H1 (cell line): ENCODE results near the gene DSE. TPM values are rescaled to one million over a fixed set of nuclear protein-coding genes. Genes with fewer than 3 reads are reported as not detected.

Experiments
- CTCF ChIA-PET: fragments of 300-600 bp; sonication (Branson Sonifier 250); formaldehyde crosslinking; loops from one replicate; lab custom pipeline; 2021; ENCODE audit not compliant: partially characterized antibody; lab: Charles Lee
- POLR2A ChIA-PET: fragments of 300-600 bp; sonication (Branson Sonifier 250); formaldehyde crosslinking; loops from one replicate; lab custom pipeline; 2021; ENCODE audit warnings: inconsistent platforms; ENCODE audit not compliant: partially characterized antibody; lab: Charles Lee
- DNase-seq, 2 experiments: peaks; one replicate each; pipeline versions ENCODE4 v3.0.0 to v3.0.0-alpha.2; 2010 to 2022; ENCODE audit warnings: low spot score in 2 of 2, low read depth in 1 of 2, mixed read lengths in 1 of 2
- FAIRE-seq: peaks from 2 replicates; lab custom pipeline; 2011; peaks lifted over from hg19 to GRCh38; lab: Jason Lieb, UNC
- H2AFZ ChIP-seq: 2 replicates; pipeline ENCODE4 v1.8.1; 2012; ENCODE audit warnings: low read length, inconsistent platforms
- H2AK5ac ChIP-seq: 2 replicates; pipeline ENCODE4 v1.6.1; 2013; ENCODE audit warnings: low read depth, low read length
- H2BK120ac ChIP-seq: replicated peaks from 2 replicates; pipeline ENCODE3; 2013; ENCODE audit warnings: low read depth, low read length, inconsistent platforms
- H2BK12ac ChIP-seq: 2 replicates; pipeline ENCODE4 v1.6.1; 2013; ENCODE audit warnings: low read depth, low read length
- H2BK15ac ChIP-seq: 2 replicates; pipeline ENCODE4 v1.6.1; 2013; ENCODE audit warnings: low read length
- H2BK20ac ChIP-seq: 2 replicates; pipeline ENCODE4 v1.6.1; 2013; ENCODE audit warnings: low read length
- H2BK5ac ChIP-seq: 2 replicates; pipeline ENCODE4 v1.6.1; 2013; ENCODE audit warnings: low read depth, low read length
- H3K14ac ChIP-seq: 2 replicates; pipeline ENCODE4 v1.6.1; 2013; ENCODE audit warnings: inconsistent platforms; ENCODE audit not compliant: insufficient read length
- H3K18ac ChIP-seq: 2 replicates; pipeline ENCODE4 v1.6.1; 2013; ENCODE audit warnings: low read length; ENCODE audit errors: extremely low read depth
- H3K23ac ChIP-seq: 2 replicates; pipeline ENCODE4 v1.6.1; 2013; ENCODE audit warnings: inconsistent platforms; ENCODE audit not compliant: insufficient read length
- H3K23me2 ChIP-seq: 2 replicates; pipeline ENCODE4 v1.6.1; 2013; ENCODE audit warnings: low read depth, low read length
- H3K27ac ChIP-seq: 2 replicates; pipeline ENCODE4 v1.6.1; 2011; ENCODE audit warnings: low read depth, low read length, inconsistent platforms
- H3K27me3 ChIP-seq, 4 experiments: replicated peaks in 1 of 4; 1 replicate in 1 of 4; 2 replicates in 3 of 4; pipeline versions ENCODE4 v1.6.1 to v1.8.1; 2011 to 2013; ENCODE audit warnings: low read length in 3 of 4, mild to moderate bottlenecking in 3 of 4, inconsistent platforms in 2 of 4, mixed read lengths in 2 of 4, moderate library complexity in 1 of 4; ENCODE audit not compliant: control insufficient read depth in 3 of 4, insufficient read depth in 3 of 4; ENCODE audit errors: extremely low read depth in 1 of 4
- H3K36me3 ChIP-seq, 4 experiments: 2 replicates each; pipeline versions ENCODE4 v1.6.1 to v1.8.1; 2011 to 2013; ENCODE audit warnings: mild to moderate bottlenecking in 4 of 4, low read length in 3 of 4, moderate library complexity in 2 of 4, control low read depth in 1 of 4, inconsistent platforms in 1 of 4; ENCODE audit not compliant: insufficient read depth in 4 of 4, control insufficient read depth in 2 of 4
- H3K4ac ChIP-seq: replicated peaks from 2 replicates; pipeline ENCODE3; 2013; ENCODE audit warnings: low read length, low read depth, mixed read lengths, inconsistent platforms; ENCODE audit not compliant: insufficient read length
- H3K4me1 ChIP-seq, 4 experiments: replicated peaks in 1 of 4; 1 replicate in 1 of 4; 2 replicates in 3 of 4; pipeline versions ENCODE4 v1.6.1 to v1.8.1; 2011 to 2013; ENCODE audit warnings: low read length in 3 of 4, inconsistent platforms in 2 of 4, mixed read lengths in 1 of 4; ENCODE audit not compliant: insufficient read depth in 4 of 4, control insufficient read depth in 3 of 4
- H3K4me2 ChIP-seq, 2 experiments: 2 replicates each; pipeline versions ENCODE4 v1.6.1 to v1.8.1; 2011 to 2013; ENCODE audit warnings: low read depth in 2 of 2, low read length in 2 of 2, control low read depth in 1 of 2, inconsistent platforms in 1 of 2, mild to moderate bottlenecking in 1 of 2; ENCODE audit not compliant: insufficient read depth in 1 of 2
- H3K4me3 ChIP-seq, 4 experiments: fragments of 200-600, 300-600 bp in 1 of 4; sonication (generic), shearing (Covaris generic), sonication (Bioruptor Twin) in 1 of 4; 2 replicates each; pipeline versions ENCODE4 v1.5.1 to v1.8.1; 2011 to 2016; ENCODE audit warnings: low read length in 4 of 4, low read depth in 3 of 4, control low read depth in 2 of 4, inconsistent platforms in 2 of 4, mild to moderate bottlenecking in 2 of 4, mixed read lengths in 1 of 4, moderate library complexity in 1 of 4; ENCODE audit not compliant: insufficient read depth in 2 of 4; ENCODE audit errors: extremely low read depth in 1 of 4
- H3K56ac ChIP-seq: replicated peaks from 2 replicates; pipeline ENCODE3; 2013; ENCODE audit warnings: low read depth, mild to moderate bottlenecking, mixed read lengths, low read length, inconsistent platforms; ENCODE audit not compliant: insufficient read length
- H3K79me1 ChIP-seq: 2 replicates; pipeline ENCODE4 v1.6.1; 2013; ENCODE audit warnings: low read depth, low read length, control low read depth
- H3K79me2 ChIP-seq, 2 experiments: 2 replicates each; pipeline versions ENCODE4 v1.6.1 to v1.8.1; 2012 to 2013; ENCODE audit warnings: low read length in 2 of 2, mild to moderate bottlenecking in 2 of 2, inconsistent platforms in 1 of 2; ENCODE audit not compliant: insufficient read depth in 2 of 2, control insufficient read depth in 1 of 2
- H3K9ac ChIP-seq, 4 experiments: replicated peaks in 1 of 4; 1 replicate in 1 of 4; 2 replicates in 3 of 4; pipeline versions ENCODE4 v1.6.1 to v1.8.1; 2011 to 2013; ENCODE audit warnings: low read depth in 3 of 4, low read length in 3 of 4, control low read depth in 2 of 4, mild to moderate bottlenecking in 2 of 4, moderate library complexity in 2 of 4, inconsistent platforms in 1 of 4; ENCODE audit errors: extremely low read depth in 1 of 4
- H3K9me3 ChIP-seq, 2 experiments: 2 replicates each; pipeline versions ENCODE4 v1.6.1 to v1.8.1; 2012 to 2013; ENCODE audit warnings: mild to moderate bottlenecking in 2 of 2, moderate library complexity in 2 of 2, control low read depth in 1 of 2, inconsistent platforms in 1 of 2, low read depth in 1 of 2, low read length in 1 of 2, mixed read lengths in 1 of 2; ENCODE audit not compliant: insufficient read depth in 2 of 2
- H4K20me1 ChIP-seq, 2 experiments: replicated peaks in 1 of 2; 2 replicates each; pipeline versions ENCODE3 to v1.8.1; 2011 to 2013; ENCODE audit warnings: inconsistent platforms in 2 of 2, low read length in 2 of 2, mild to moderate bottlenecking in 1 of 2; ENCODE audit not compliant: insufficient read depth in 2 of 2, control insufficient read depth in 1 of 2
- H4K5ac ChIP-seq: 2 replicates; pipeline ENCODE4 v1.6.1; 2013; ENCODE audit warnings: low read length, low read depth, mixed read lengths, inconsistent platforms; ENCODE audit not compliant: insufficient read length
- H4K8ac ChIP-seq: 2 replicates; pipeline ENCODE4 v1.8.0; 2013; ENCODE audit warnings: mild to moderate bottlenecking, moderate library complexity, low read length, inconsistent platforms; ENCODE audit not compliant: insufficient read depth; ENCODE audit errors: extremely low read depth
- H4K91ac ChIP-seq: replicated peaks from 2 replicates; pipeline ENCODE3; 2013; ENCODE audit warnings: low read length, mixed read lengths, inconsistent platforms; ENCODE audit not compliant: insufficient read length
- GABPA ChIP-seq: IDR thresholded peaks from 2 replicates; pipeline ENCODE4 v1.6.1; 2011; ENCODE audit warnings: mild to moderate bottlenecking, low read length, moderate library complexity, borderline replicate concordance; ENCODE audit not compliant: insufficient read depth
- JUND ChIP-seq: IDR thresholded peaks from 2 replicates; pipeline ENCODE4 v1.6.1; 2011; ENCODE audit warnings: mild to moderate bottlenecking, improper control_type of control experiment, low read length
- SIN3A ChIP-seq, 2 experiments: IDR thresholded peaks in 1 of 2; conservative IDR thresholded peaks in 1 of 2; 2 replicates each; pipeline ENCODE4 v1.6.1; 2011 to 2012; ENCODE audit warnings: low read length in 2 of 2, improper control_type of control experiment in 1 of 2, low read depth in 1 of 2, mild to moderate bottlenecking in 1 of 2
- WGBS, 2 experiments: shearing (Covaris generic) in 1 of 2; methylation state at CpG; one replicate each; pipeline versions ENCODE4 v1.1.6 to v1.1.7; 2013 to 2015; ENCODE audit warnings: low lambda C conversion rate in 2 of 2, mixed read lengths in 2 of 2, inconsistent platforms in 1 of 2, low coverage in 1 of 2, missing lambda C conversion rate in 1 of 2; ENCODE audit not compliant: insufficient replicate concordance in 2 of 2, insufficient coverage in 1 of 2, insufficient read length in 1 of 2; ENCODE audit errors: extremely low coverage in 1 of 2, missing lambda C conversion rate in 1 of 2; 5-methylcytosine and 5-hydroxymethylcytosine counted together
- polyA plus RNA-seq, 7 experiments: library from polyadenylated mRNA; depleted of rRNA in 3 of 7; stranded (reverse) in 5 of 7; unstranded in 2 of 7; fragments of >200 nt in 5 of 7; fragments of 200-250 nt in 2 of 7; gene quantifications; 1 replicate in 5 of 7; 2 replicates in 1 of 7; 4 replicates in 1 of 7; pipeline versions ENCODE4 v1.2.1 to v1.2.3, GENCODE V29; 2011 to 2013; ENCODE audit warnings: missing spikeins in 2 of 7, mixed read lengths in 2 of 7
- total RNA-seq: library from RNA; stranded (reverse); fragmentation: NEBNext Ultra II Directional; extraction: Animal tissue kit (Norgen Biotek cat#: 25700); gene quantifications from 2 replicates; pipeline ENCODE4 v1.2.1, GENCODE V29; 2021

DSE gene
- total and polyA plus RNA-seq, 2 of the 8 experiments (the other 6 are each of a cell fraction or from before 2014, with no cell fraction given) = 32.5 to 94.4 TPM

- Histone ChIP-seq H3K4ac (no peak overlapping the region), H3K4me1 (no peaks in the 10 kb centered on the region), H4K20me1 (no peaks in the 10 kb centered on the region), H3K79me2 (no peaks in the 10 kb centered on the region), H3K9me3 (no peaks in the 10 kb centered on the region), H2BK120ac (no peak overlapping the region), H4K8ac (no peak overlapping the region), H2AFZ (peak overlapping the region; percentile 50; the same call in 1 of the 2 replicates), H3K23me2 (no peaks in the 10 kb centered on the region), H3K79me1 (no peaks in the 10 kb centered on the region), H2BK20ac (no peak overlapping the region), H3K36me3 (no peaks in the 10 kb centered on the region), H3K14ac (no peak overlapping the region), H2AK5ac (no peak overlapping the region), H3K56ac (no peak overlapping the region), H2BK5ac (no peak overlapping the region), H3K4me3 (no peak overlapping the region), H4K91ac (no peak overlapping the region), H4K5ac (no peak overlapping the region), H2BK12ac (no peak overlapping the region), H2BK15ac (no peak overlapping the region), H3K18ac (no peak overlapping the region), H3K4me2 (no peak overlapping the region), H3K23ac (no peak overlapping the region), H3K9ac (no peak overlapping the region), H3K27me3 (no peaks in the 10 kb centered on the region), H3K27ac (no peak overlapping the region)
- CTCF ChIA-PET = interaction anchor here (1.1 kb wide), 1 partner anchor 13 kb away, joined by 4 read pairs; no protein-coding TSS in a partner anchor
- DNase-seq (no peak), FAIRE-seq (no peak)
- no peak for TF ChIP-seq SIN3A (conservative IDR thresholded peaks at IDR 0.05 in 1 of 2, IDR thresholded peaks at IDR 0.05 in 1 of 2; ENCODE audit: low read depth in 1 of 2, low read length in 2 of 2)
- no peak for TF ChIP-seq GABPA
- TF ChIP-seq JUND = no peak
- 90% methylated on average over 1 of the region's 1 CpG; no CpG with 5 or more reads in 1 of the 2 experiments for WGBS, 2 experiments
- POLR2A ChIA-PET = no interaction called here
Measured at GRCh38 chr6:116475141-116475540, 104.4 kb downstream of the DSE start.
